ENCODE data around the gene OGFR.

DNA sequence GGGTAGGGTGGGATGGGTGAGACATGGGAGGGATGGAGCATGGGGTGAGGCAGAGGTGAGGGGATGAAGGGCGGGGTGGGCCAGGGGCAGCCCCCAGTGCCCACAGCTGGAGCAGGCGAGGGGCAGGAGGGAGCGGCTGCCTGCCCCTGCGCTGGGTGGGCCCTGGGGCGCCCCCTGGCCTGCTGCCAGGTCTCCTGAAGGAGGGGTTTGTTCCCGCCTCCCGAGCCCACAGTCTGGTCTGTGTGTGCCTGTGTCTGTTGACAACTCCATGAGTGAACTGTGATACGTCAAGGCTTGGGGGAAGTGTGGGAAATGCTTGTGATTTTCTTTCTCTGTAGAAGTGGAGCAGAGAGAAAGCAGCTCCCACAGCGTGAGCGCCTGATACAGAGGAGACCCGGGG lies 19.2 kb upstream of the OGFR start:
- TF ChIP-seq GLIS3 (CRISPR knock-in tag; IDR thresholded peaks at IDR 0.05), result no peak
- TF ChIP-seq, protein P1, sequence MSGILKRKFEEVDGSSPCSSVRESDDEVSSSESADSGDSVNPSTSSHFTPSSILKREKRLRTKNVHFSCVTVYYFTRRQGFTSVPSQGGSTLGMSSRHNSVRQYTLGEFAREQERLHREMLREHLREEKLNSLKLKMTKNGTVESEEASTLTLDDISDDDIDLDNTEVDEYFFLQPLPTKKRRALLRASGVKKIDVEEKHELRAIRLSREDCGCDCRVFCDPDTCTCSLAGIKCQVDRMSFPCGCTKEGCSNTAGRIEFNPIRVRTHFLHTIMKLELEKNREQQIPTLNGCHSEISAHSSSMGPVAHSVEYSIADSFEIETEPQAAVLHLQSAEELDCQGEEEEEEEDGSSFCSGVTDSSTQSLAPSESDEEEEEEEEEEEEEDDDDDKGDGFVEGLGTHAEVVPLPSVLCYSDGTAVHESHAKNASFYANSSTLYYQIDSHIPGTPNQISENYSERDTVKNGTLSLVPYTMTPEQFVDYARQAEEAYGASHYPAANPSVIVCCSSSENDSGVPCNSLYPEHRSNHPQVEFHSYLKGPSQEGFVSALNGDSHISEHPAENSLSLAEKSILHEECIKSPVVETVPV (CRISPR knock-in tag; IDR thresholded peaks at IDR 0.05), result no peak
- TF ChIP-seq, protein P2, sequence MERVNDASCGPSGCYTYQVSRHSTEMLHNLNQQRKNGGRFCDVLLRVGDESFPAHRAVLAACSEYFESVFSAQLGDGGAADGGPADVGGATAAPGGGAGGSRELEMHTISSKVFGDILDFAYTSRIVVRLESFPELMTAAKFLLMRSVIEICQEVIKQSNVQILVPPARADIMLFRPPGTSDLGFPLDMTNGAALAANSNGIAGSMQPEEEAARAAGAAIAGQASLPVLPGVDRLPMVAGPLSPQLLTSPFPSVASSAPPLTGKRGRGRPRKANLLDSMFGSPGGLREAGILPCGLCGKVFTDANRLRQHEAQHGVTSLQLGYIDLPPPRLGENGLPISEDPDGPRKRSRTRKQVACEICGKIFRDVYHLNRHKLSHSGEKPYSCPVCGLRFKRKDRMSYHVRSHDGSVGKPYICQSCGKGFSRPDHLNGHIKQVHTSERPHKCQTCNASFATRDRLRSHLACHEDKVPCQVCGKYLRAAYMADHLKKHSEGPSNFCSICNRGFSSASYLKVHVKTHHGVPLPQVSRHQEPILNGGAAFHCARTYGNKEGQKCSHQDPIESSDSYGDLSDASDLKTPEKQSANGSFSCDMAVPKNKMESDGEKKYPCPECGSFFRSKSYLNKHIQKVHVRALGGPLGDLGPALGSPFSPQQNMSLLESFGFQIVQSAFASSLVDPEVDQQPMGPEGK (CRISPR knock-in tag; IDR thresholded peaks at IDR 0.05; ENCODE audit: borderline replicate concordance), result no peak
- no peak for TF ChIP-seq ZNF565 (CRISPR knock-in tag; conservative IDR thresholded peaks at IDR 0.05; ENCODE audit: low read depth)

Data from SK-N-SH treated with all-trans-retinoic acid at 6 μM for 48 hours (cell line).